ENCODE results near the gene AMOTL1. TPM values are rescaled to one million over a fixed set of nuclear protein-coding genes. Genes with fewer than 3 reads are reported as not detected.

Gene AMOTL1
- total RNA-seq, 6 experiments from 2014 or later = 7.4 to 43.8 (median 17.3) TPM

GRCh38 chr11:94735907-94736306, 32.2 kb upstream of the AMOTL1 start:
- intact Hi-C loops (cut with DNase I) = no loop called here
- TF ChIP-seq CTCF (IDR thresholded peaks at IDR 0.05) (no peak), POLR2A (IDR thresholded peaks at IDR 0.05) (no peak)
- WGBS (ENCODE audit: insufficient coverage, low coverage, low lambda C conversion rate, missing lambda C conversion rate) = 59% methylated on average over 3 of the region's 4 CpGs

GRCh38 chr11:94737171-94737611, 31.0 kb upstream of the AMOTL1 start:
- ATAC-seq = no peak
- Histone ChIP-seq H3K27me3 (no peaks in the 10 kb centered on the region), H3K4me1 (peaks cover 0 to 7% (median 0%) of the 10 kb centered on the region in 4 donors), H3K4me3 (no peak overlapping the region), H3K36me3 (no peaks in the 10 kb centered on the region), H3K9me3 (no peaks in the 10 kb centered on the region), H3K27ac (no peak overlapping the region)
- 31% methylated on average over 2 of the region's 2 CpGs for WGBS (ENCODE audit: insufficient coverage, low coverage, low lambda C conversion rate, missing lambda C conversion rate)
- no peak for TF ChIP-seq CTCF (IDR thresholded peaks at IDR 0.05)
- no peak for TF ChIP-seq POLR2A (IDR thresholded peaks at IDR 0.05)
- intact Hi-C loops (cut with DNase I) = no loop called here
- no peak for DNase-seq

More at GRCh38 chr11:94735907-94736306, 32.2 kb upstream of the AMOTL1 start:
- peaks cover 0 to 7% (median 0%) of the 10 kb centered on the region in 4 donors for H3K4me1 ChIP-seq
- H3K9me3 ChIP-seq = no peaks in the 10 kb centered on the region
- DNase-seq (no peak), ATAC-seq (no peak)
- no peak overlapping the region for H3K27ac ChIP-seq
- no peaks in the 10 kb centered on the region for H3K36me3 ChIP-seq
- H3K27me3 ChIP-seq = no peaks in the 10 kb centered on the region
- H3K4me3 ChIP-seq = no peak overlapping the region

- Histone ChIP-seq H3K4me1 (peaks cover 0 to 7% (median 0%) of the 10 kb centered on the region in 4 donors), H3K36me3 (no peaks in the 10 kb centered on the region), H3K9me3 (no peaks in the 10 kb centered on the region), H3K27me3 (no peaks in the 10 kb centered on the region), H3K4me3 (no peak overlapping the region), H3K27ac (no peak overlapping the region)
- no peak for ATAC-seq
- intact Hi-C loops (cut with DNase I) = no loop called here
- TF ChIP-seq CTCF (IDR thresholded peaks at IDR 0.05) = no peak
- no peak for TF ChIP-seq POLR2A (IDR thresholded peaks at IDR 0.05)
- no peak for DNase-seq
- 94% methylated on average over 1 of the region's 1 CpG for WGBS (ENCODE audit: insufficient coverage, low coverage, low lambda C conversion rate, missing lambda C conversion rate)
Measured at GRCh38 chr11:94738746-94739145, 29.4 kb upstream of the AMOTL1 start.

GRCh38 chr11:94739331-94739730, 28.8 kb upstream of the AMOTL1 start:
- Histone ChIP-seq H3K36me3 (no peaks in the 10 kb centered on the region), H3K4me3 (no peak overlapping the region), H3K27ac (no peak overlapping the region), H3K9me3 (no peaks in the 10 kb centered on the region), H3K4me1 (peaks cover 0 to 7% (median 0%) of the 10 kb centered on the region in 4 donors), H3K27me3 (no peaks in the 10 kb centered on the region)
- WGBS (ENCODE audit: insufficient coverage, low coverage, low lambda C conversion rate, missing lambda C conversion rate) = 60% methylated on average over 2 of the region's 2 CpGs
- no peak for ATAC-seq
- intact Hi-C loops (cut with DNase I) = no loop called here
- DNase-seq = no peak
- no peak for TF ChIP-seq POLR2A (IDR thresholded peaks at IDR 0.05)
- TF ChIP-seq CTCF (IDR thresholded peaks at IDR 0.05) = no peak

Measured in right lobe of liver (tissue), 6 donors.